GM21423 (cell line): Measurements from ENCODE around the gene PCK1.

ENCODE experiments used
- ATAC-seq: cut with Tn5 transposase; IDR thresholded peaks from one replicate; pipeline ENCODE4 v1.9.1; 2021; ENCODE audit warnings: mild to moderate bottlenecking, moderate library complexity; ENCODE audit not compliant: unreplicated experiment

PCK1 gene

GRCh38 chr20:57559658-57560553, 1.0 kb upstream of the PCK1 start:
- ATAC-seq = no peak

- no peak for ATAC-seq
Observed at GRCh38 chr20:57561356-57562279, 708 bp downstream of the PCK1 start.

GRCh38 chr20:57562541-57563465, 1.9 kb downstream of the PCK1 start:
- no peak for ATAC-seq

- ATAC-seq = no peak
Observed at GRCh38 chr20:57563522-57563921, 2.6 kb downstream of the PCK1 start.

GRCh38 chr20:57564180-57564802, 3.4 kb downstream of the PCK1 start:
- ATAC-seq = no peak

GRCh38 chr20:57564951-57565642, 4.2 kb downstream of the PCK1 start:
- ATAC-seq = no peak

- ATAC-seq = no peak
Observed at GRCh38 chr20:57566399-57566798, 5.5 kb downstream of the PCK1 start.

GRCh38 chr20:57566803-57567459, 6.0 kb downstream of the PCK1 start:
- ATAC-seq = no peak

- no peak for ATAC-seq
Observed at GRCh38 chr20:57567471-57568079, 6.7 kb downstream of the PCK1 start.

- no peak for ATAC-seq
Observed at GRCh38 chr20:57568088-57568896, 7.4 kb downstream of the PCK1 start.

- ATAC-seq = no peak
Observed at GRCh38 chr20:57568960-57569359, 8.1 kb downstream of the PCK1 start.

GRCh38 chr20:57570145-57570850, 9.4 kb downstream of the PCK1 start:
- ATAC-seq = no peak

GRCh38 chr20:57570920-57571319, 10.0 kb downstream of the PCK1 start:
- no peak for ATAC-seq

GRCh38 chr20:57571782-57572416, 11.0 kb downstream of the PCK1 start:
- ATAC-seq = no peak

GRCh38 chr20:57573242-57573641, 12.3 kb downstream of the PCK1 start:
- ATAC-seq = no peak

GRCh38 chr20:57573894-57574293, 13.0 kb downstream of the PCK1 start:
- no peak for ATAC-seq

- ATAC-seq = no peak
Observed at GRCh38 chr20:57574954-57575353, 14.0 kb downstream of the PCK1 start.
